HL-60 (cell line): ENCODE results near the gene CHCHD3.

Experiments used
- DNase-seq, 2 experiments: peaks; one replicate each; pipeline ENCODE4 v3.0.0-alpha.2; 2010 to 2020; ENCODE audit warnings: low read depth in 1 of 2, low spot score in 1 of 2
- H3K27ac ChIP-seq: fragments of 250-450 bp; sonication (Bioruptor Pico); replicated peaks from 2 replicates; pipeline ENCODE4 v1.5.1; 2020; ENCODE audit warnings: mild to moderate bottlenecking, moderate library complexity
- H3K27me3 ChIP-seq: fragments of 250-450 bp; sonication (Bioruptor Pico); 2 replicates; pipeline ENCODE4 v1.5.1; 2021; ENCODE audit warnings: mild to moderate bottlenecking, moderate library complexity; ENCODE audit not compliant: insufficient read depth, poor library complexity, severe bottlenecking
- H3K4me3 ChIP-seq: replicated peaks from 2 replicates; pipeline ENCODE4 v1.5.1; 2011; ENCODE audit warnings: mild to moderate bottlenecking, control low read depth, low read length; ENCODE audit not compliant: insufficient read depth
- GABPA ChIP-seq: IDR thresholded peaks from 2 replicates; pipeline ENCODE4 v1.6.1; 2012; ENCODE audit warnings: low read depth
- POLR2AphosphoS5 ChIP-seq: IDR thresholded peaks from 2 replicates; pipeline ENCODE4 v1.6.1; 2012; ENCODE audit warnings: low read depth
- REST ChIP-seq: IDR thresholded peaks from 2 replicates; pipeline ENCODE4 v1.6.1; 2012; ENCODE audit warnings: low read depth; ENCODE audit not compliant: insufficient replicate concordance
- SPI1 ChIP-seq: IDR thresholded peaks from 2 replicates; pipeline ENCODE4 v1.6.1; 2012; ENCODE audit warnings: low read depth, mild to moderate bottlenecking, borderline replicate concordance
- TF ChIP-seq, protein P1 (sequence below): IDR thresholded peaks from one replicate; pipeline ENCODE4 v1.5.1; 2011; ENCODE audit warnings: low read length, control low read depth, inconsistent platforms; ENCODE audit not compliant: insufficient read depth

Gene CHCHD3

DNA sequence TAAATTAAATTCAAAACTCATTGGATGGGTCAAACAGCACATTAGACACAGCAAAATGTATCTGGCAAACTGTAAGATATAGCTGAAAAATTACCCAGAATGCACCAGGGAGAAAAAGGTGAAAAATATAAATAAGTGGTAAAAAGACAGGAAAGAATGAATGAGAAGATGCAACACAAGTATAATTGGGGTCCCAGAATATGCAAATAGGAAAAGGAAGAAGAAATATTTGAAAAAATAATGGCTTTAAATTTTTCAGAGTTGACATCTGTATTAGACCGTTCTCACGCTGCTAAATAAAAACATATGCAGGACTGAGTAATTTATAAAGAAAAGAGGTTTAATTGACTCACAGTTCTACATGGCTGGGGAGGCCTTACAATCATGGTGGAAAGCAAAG, 337.9 kb downstream of the CHCHD3 start:
- Histone ChIP-seq H3K4me3 (no peak overlapping the region), H3K27ac (no peak overlapping the region), H3K27me3 (no peaks in the 10 kb centered on the region)
- TF ChIP-seq REST: no peak
- no peak for TF ChIP-seq POLR2AphosphoS5
- DNase-seq: no peak

DNA sequence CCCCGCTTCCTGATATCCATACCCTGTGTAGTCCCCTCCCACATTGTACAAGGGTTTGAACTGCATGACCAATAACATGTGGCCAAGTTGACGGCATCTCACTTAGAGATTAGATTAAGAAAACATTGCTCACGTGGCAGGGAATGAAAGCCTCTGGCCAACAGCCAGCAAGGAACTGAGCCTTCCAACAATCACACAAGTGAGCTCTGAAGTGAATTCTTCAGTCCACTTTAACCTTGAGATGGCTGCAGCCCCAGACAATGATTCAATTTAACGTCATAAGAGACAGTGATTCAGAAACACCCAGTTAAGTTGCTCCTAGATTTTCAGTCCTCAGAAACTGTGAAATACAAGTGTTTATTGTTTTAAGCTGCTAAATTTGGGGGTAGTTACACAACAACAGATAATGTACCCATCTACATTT, 339.7 kb downstream of the CHCHD3 start:
- TF ChIP-seq GABPA: no peak
- no peak for TF ChIP-seq POLR2AphosphoS5
- TF ChIP-seq, protein P1, sequence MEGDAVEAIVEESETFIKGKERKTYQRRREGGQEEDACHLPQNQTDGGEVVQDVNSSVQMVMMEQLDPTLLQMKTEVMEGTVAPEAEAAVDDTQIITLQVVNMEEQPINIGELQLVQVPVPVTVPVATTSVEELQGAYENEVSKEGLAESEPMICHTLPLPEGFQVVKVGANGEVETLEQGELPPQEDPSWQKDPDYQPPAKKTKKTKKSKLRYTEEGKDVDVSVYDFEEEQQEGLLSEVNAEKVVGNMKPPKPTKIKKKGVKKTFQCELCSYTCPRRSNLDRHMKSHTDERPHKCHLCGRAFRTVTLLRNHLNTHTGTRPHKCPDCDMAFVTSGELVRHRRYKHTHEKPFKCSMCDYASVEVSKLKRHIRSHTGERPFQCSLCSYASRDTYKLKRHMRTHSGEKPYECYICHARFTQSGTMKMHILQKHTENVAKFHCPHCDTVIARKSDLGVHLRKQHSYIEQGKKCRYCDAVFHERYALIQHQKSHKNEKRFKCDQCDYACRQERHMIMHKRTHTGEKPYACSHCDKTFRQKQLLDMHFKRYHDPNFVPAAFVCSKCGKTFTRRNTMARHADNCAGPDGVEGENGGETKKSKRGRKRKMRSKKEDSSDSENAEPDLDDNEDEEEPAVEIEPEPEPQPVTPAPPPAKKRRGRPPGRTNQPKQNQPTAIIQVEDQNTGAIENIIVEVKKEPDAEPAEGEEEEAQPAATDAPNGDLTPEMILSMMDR: no peak
- no peak for TF ChIP-seq SPI1
- TF ChIP-seq REST: no peak
- no peak overlapping the region for H3K27ac ChIP-seq
- H3K4me3 ChIP-seq: no peak overlapping the region
- DNase-seq: no peak
- no peaks in the 10 kb centered on the region for H3K27me3 ChIP-seq

DNA sequence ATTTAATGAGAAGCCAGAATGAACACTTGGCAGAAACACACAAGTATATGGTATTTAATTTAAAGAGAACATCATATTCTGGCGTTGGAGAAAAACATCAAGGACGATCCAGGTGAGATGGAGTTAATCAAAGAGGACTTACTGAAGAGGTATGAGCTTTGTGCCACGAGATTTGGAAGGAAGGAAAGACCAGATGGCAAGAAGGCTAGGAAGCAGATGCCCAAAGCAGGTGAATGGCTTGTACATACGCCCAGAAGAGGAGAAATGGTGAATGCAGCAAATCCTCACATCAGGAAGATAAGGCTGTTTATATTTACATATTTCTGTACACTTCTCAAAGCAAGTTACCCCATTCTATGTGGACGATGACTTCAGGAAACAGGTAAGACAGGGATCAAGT, 341.7 kb downstream of the CHCHD3 start:
- Histone ChIP-seq H3K27me3 (no peaks in the 10 kb centered on the region), H3K4me3 (no peak overlapping the region), H3K27ac (no peak overlapping the region)
- no peak for TF ChIP-seq SPI1
- no peak for DNase-seq

DNA sequence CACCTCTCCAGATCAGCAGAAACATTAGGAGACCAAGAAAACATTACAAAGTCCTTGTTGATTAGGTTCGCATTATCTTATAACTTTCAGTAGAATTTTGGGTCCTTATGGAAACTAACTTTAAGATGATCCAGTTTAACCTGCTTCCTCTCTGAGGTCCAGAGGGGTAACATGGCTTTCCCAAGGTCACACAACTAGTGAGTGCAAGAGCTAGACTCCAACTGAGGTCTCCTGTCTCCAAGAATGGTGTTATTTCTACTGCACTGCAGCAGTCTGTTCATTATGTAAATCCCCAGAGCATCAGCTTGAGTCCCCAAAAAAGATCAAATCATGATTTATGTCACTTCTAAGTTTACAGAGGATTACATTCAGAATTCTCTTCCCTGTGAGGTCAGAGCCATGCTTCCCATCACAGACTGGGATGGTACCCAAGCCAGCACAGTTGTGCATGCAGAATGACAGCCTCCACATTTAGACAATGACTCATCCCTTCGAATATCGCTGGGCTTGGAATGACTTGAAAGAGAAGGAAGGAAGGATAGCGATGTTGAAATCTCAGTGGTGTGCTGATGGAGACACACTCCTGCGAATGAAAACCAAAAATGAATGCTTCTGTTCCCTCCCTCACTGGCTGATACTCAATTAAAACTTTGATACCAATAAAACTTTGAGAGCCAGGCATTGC, 342.5 kb downstream of the CHCHD3 start:
- H3K27ac ChIP-seq: no peak overlapping the region
- no peak for TF ChIP-seq GABPA
- TF ChIP-seq REST: no peak
- TF ChIP-seq POLR2AphosphoS5: no peak
- TF ChIP-seq SPI1: no peak
- TF ChIP-seq, protein P1: no peak
- no peak for DNase-seq
- no peak overlapping the region for H3K4me3 ChIP-seq
- H3K27me3 ChIP-seq: no peaks in the 10 kb centered on the region
